Neural cell (in vitro differentiated cells): Measurements from ENCODE around the gene EHBP1.

Experiments
- EP300 ChIP-seq: fragments of 450-650 bp; conservative IDR thresholded peaks from 2 replicates; pipeline ENCODE4 v1.6.1; 2014; ENCODE audit warnings: antibody characterized with exemption, mild to moderate bottlenecking, moderate library complexity; ENCODE audit not compliant: poor library complexity, severe bottlenecking
- EZH2 ChIP-seq: fragments of 200-600, 300-800 bp; shearing (Covaris generic), sonication (generic); IDR thresholded peaks from 2 replicates; pipeline ENCODE4 v1.6.1; 2014; ENCODE audit warnings: antibody characterized with exemption, low read length, borderline replicate concordance, mild to moderate bottlenecking; ENCODE audit not compliant: insufficient read depth, poor library complexity, severe bottlenecking
- MXI1 ChIP-seq: fragments of 450-650 bp; conservative IDR thresholded peaks from 2 replicates; pipeline ENCODE4 v1.6.1; 2014; ENCODE audit warnings: antibody characterized with exemption, mild to moderate bottlenecking; ENCODE audit not compliant: poor library complexity, severe bottlenecking
- POLR2AphosphoS5 ChIP-seq: IDR thresholded peaks from 2 replicates; pipeline ENCODE4 v1.6.1; 2012
- SMC3 ChIP-seq: fragments of 450-650 bp; conservative IDR thresholded peaks from 2 replicates; pipeline ENCODE4 v1.6.1; 2014; ENCODE audit warnings: antibody characterized with exemption, mild to moderate bottlenecking, moderate library complexity; ENCODE audit not compliant: poor library complexity
- TAF1 ChIP-seq: IDR thresholded peaks from 2 replicates; pipeline ENCODE4 v1.6.1; 2012; ENCODE audit warnings: low read depth
- TF ChIP-seq, protein P1 (sequence below): fragments of 450-650 bp; IDR thresholded peaks from 2 replicates; pipeline ENCODE4 v1.5.1; 2014; ENCODE audit warnings: antibody characterized with exemption, mild to moderate bottlenecking, moderate library complexity; ENCODE audit not compliant: poor library complexity, severe bottlenecking
- TF ChIP-seq, protein P2 (sequence below): IDR thresholded peaks from 2 replicates; pipeline ENCODE4 v1.6.1; 2012; ENCODE audit warnings: borderline replicate concordance

DNA sequence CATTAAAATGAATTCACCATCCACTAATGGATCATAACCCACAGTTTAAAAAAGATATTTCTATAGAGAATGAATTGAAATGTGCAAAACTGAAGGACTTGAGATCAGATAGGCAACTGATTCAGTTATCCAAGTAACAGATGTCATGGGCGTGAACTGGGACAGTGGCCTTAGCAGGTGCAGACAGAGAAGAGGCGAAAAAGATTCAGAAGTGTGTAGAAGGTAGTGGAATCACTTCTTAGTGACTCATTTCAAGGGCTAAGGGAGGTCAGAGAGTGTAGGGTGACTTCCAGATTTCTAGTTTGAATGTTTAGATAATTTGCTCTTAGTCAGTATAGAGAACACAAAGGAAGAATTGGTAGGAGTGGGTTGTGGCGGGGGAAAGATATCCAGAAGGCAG lies 79.7 kb downstream of the EHBP1 start:
- no peak for TF ChIP-seq MXI1
- no peak for TF ChIP-seq EZH2
- TF ChIP-seq, protein P1, sequence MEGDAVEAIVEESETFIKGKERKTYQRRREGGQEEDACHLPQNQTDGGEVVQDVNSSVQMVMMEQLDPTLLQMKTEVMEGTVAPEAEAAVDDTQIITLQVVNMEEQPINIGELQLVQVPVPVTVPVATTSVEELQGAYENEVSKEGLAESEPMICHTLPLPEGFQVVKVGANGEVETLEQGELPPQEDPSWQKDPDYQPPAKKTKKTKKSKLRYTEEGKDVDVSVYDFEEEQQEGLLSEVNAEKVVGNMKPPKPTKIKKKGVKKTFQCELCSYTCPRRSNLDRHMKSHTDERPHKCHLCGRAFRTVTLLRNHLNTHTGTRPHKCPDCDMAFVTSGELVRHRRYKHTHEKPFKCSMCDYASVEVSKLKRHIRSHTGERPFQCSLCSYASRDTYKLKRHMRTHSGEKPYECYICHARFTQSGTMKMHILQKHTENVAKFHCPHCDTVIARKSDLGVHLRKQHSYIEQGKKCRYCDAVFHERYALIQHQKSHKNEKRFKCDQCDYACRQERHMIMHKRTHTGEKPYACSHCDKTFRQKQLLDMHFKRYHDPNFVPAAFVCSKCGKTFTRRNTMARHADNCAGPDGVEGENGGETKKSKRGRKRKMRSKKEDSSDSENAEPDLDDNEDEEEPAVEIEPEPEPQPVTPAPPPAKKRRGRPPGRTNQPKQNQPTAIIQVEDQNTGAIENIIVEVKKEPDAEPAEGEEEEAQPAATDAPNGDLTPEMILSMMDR = no peak
- TF ChIP-seq, protein P2, sequence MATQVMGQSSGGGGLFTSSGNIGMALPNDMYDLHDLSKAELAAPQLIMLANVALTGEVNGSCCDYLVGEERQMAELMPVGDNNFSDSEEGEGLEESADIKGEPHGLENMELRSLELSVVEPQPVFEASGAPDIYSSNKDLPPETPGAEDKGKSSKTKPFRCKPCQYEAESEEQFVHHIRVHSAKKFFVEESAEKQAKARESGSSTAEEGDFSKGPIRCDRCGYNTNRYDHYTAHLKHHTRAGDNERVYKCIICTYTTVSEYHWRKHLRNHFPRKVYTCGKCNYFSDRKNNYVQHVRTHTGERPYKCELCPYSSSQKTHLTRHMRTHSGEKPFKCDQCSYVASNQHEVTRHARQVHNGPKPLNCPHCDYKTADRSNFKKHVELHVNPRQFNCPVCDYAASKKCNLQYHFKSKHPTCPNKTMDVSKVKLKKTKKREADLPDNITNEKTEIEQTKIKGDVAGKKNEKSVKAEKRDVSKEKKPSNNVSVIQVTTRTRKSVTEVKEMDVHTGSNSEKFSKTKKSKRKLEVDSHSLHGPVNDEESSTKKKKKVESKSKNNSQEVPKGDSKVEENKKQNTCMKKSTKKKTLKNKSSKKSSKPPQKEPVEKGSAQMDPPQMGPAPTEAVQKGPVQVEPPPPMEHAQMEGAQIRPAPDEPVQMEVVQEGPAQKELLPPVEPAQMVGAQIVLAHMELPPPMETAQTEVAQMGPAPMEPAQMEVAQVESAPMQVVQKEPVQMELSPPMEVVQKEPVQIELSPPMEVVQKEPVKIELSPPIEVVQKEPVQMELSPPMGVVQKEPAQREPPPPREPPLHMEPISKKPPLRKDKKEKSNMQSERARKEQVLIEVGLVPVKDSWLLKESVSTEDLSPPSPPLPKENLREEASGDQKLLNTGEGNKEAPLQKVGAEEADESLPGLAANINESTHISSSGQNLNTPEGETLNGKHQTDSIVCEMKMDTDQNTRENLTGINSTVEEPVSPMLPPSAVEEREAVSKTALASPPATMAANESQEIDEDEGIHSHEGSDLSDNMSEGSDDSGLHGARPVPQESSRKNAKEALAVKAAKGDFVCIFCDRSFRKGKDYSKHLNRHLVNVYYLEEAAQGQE = no peak
- TF ChIP-seq POLR2AphosphoS5 = no peak
- no peak for TF ChIP-seq EP300
- TF ChIP-seq TAF1 = no peak
- no peak for TF ChIP-seq SMC3
